ENCODE results near the gene CRK.
"Not testable (repeated sequence)": the region's sequence is repeated elsewhere in the genome, so short reads cannot be mapped to it uniquely, and the experiment has no call there.

The CRK gene

GRCh38 chr17:1420981-1421380, 35.1 kb downstream of the CRK start:
- no peak for TF ChIP-seq CTCF (IDR thresholded peaks at IDR 0.05; ENCODE audit: low read depth, low read length)

GRCh38 chr17:1420163-1420562, 35.9 kb downstream of the CRK start:
- TF ChIP-seq CTCF (IDR thresholded peaks at IDR 0.05; ENCODE audit: low read depth, low read length), result no peak
- no peak overlapping the region for H3K4me3 ChIP-seq (ENCODE audit: low read depth, low read length)

More at GRCh38 chr17:1420981-1421380, 35.1 kb downstream of the CRK start:
- no peak overlapping the region for H3K4me3 ChIP-seq (ENCODE audit: low read depth, low read length)

GRCh38 chr17:1418476-1418875, 37.6 kb downstream of the CRK start:
- H3K4me3 ChIP-seq (ENCODE audit: low read depth, low read length), result not testable (repeated sequence)

DNA sequence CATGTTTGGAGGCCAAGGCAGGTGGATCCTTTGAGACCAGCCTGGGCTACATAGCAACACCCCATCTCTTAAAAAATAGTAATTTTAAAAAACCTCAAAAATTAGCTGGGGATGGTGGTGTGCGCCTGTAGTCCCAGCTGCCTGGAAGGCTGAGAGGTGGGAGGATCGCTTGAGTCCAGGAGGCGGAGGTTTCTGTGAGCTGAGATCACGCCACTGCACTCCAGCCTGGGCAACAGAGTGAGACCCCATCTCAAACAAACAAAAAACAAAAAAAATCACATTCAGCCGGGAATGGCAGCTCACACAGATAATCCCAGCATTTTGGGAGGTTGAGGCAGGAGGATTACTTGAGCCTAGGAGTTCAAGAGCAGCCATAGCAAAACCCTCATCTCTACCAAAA, 39.6 kb downstream of the CRK start:
- no peak for TF ChIP-seq CTCF (IDR thresholded peaks at IDR 0.05; ENCODE audit: low read depth, low read length)
- H3K4me3 ChIP-seq (ENCODE audit: low read depth, low read length), result no peak overlapping the region

DNA sequence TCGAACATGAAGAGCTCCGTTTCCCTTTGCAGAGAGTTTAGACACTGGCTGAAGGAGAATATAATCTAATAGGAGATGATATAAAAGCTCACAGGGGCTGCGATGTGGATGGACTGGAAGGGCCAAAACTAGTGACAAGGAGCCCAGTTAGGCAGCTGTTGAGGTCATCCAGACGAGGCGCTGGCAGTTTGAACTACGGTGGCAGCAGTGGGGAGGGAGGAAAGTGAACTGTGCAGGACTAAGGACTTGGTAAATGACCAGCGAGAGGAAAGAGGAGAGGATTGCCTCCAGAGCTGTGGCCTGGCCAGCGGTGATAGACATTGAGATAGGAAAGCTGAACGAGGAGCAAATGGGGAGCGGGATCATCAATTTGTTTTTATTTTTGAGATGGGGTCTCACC, 41.4 kb downstream of the CRK start:
- no peak for TF ChIP-seq CTCF (IDR thresholded peaks at IDR 0.05; ENCODE audit: low read depth, low read length)
- no peak overlapping the region for H3K4me3 ChIP-seq (ENCODE audit: low read depth, low read length)

- no peak overlapping the region for H3K4me3 ChIP-seq (ENCODE audit: low read depth, low read length)
- no peak for TF ChIP-seq CTCF (IDR thresholded peaks at IDR 0.05; ENCODE audit: low read depth, low read length)
Observed at GRCh38 chr17:1414001-1414574, 41.9 kb downstream of the CRK start.

- H3K4me3 ChIP-seq (ENCODE audit: low read depth, low read length), result no peak overlapping the region
- TF ChIP-seq CTCF (IDR thresholded peaks at IDR 0.05; ENCODE audit: low read depth, low read length), result no peak
Observed at GRCh38 chr17:1413281-1413791, 42.7 kb downstream of the CRK start.

Data from WI38 (cell line).